Activated CD8-positive, alpha-beta memory T cell treated with anti-CD3 and anti-CD28 coated beads, Interleukin-2, amount 10 ng/mL, durations not matched to agents 7 days and 5 days (primary cell): ENCODE measurements around the gene KHK. TPM values are rescaled to one million over a fixed set of nuclear protein-coding genes. Genes with fewer than 3 reads are reported as not detected.

Experiments used
- ATAC-seq: fragments of 150-1000 bp; cut with Tn5 transposase; one replicate; pipeline ENCODE4 v1.10.0; 2021; ENCODE audit warnings: moderate library complexity
- CTCF ChIA-PET: fragments of 350-600 bp; sonication (Branson Sonifier 250); formaldehyde crosslinking; loops from one replicate; lab custom pipeline; 2021; ENCODE audit warnings: antibody characterized with exemption; lab: Charles Lee
- DNase-seq: peaks from one replicate; pipeline ENCODE4 v3.0.0-alpha.2; 2020
- H3K27ac Mint-ChIP-seq: one replicate; pipeline ENCODE4 v1.8.0; 2021; ENCODE audit warnings: mild to moderate bottlenecking, mixed read lengths
- H3K27me3 Mint-ChIP-seq: one replicate; pipeline ENCODE4 v1.8.0; 2021; ENCODE audit warnings: mixed read lengths
- H3K36me3 Mint-ChIP-seq: one replicate; pipeline ENCODE4 v1.8.0; 2021; ENCODE audit warnings: mild to moderate bottlenecking, mixed read lengths
- H3K4me1 Mint-ChIP-seq: one replicate; pipeline ENCODE4 v1.8.0; 2021; ENCODE audit warnings: mixed read lengths
- H3K4me3 Mint-ChIP-seq: one replicate; pipeline ENCODE4 v1.8.0; 2021; ENCODE audit warnings: mild to moderate bottlenecking, moderate library complexity, mixed read lengths
- H3K9me3 Mint-ChIP-seq: one replicate; pipeline ENCODE4 v1.8.0; 2022; ENCODE audit warnings: low read depth, mixed read lengths
- total RNA-seq, 2 experiments: library from RNA; stranded (reverse); gene quantifications; one replicate each; pipeline ENCODE4 v1.2.3, GENCODE V29; 2021

KHK gene
- total RNA-seq, 2 experiments from 2014 or later, result 8.0 to 8.8 TPM

- CTCF ChIA-PET, result interaction anchor here (0.8 to 4.4 kb wide), 16 partner anchors 10 to 652 kb away, joined by 3 to 45 read pairs (median 6); partner anchors contain the start of genes KHK, OST4, PREB and TMEM214
- ATAC-seq (peak; percentile 84), DNase-seq (peak; percentile 98)
- Mint-ChIP-seq H3K4me1 (peaks cover 20% of the 10 kb centered on the region), H3K27me3 (peaks cover 6% of the 10 kb centered on the region), H3K36me3 (peaks cover 14% of the 10 kb centered on the region), H3K4me3 (peak within 1 kb of the TSS; percentile 80), H3K27ac (peak within 1 kb of the TSS; percentile 94), H3K9me3 (no peaks in the 10 kb centered on the region)
These were observed 35.3 kb upstream of the KHK start, which contains the start of gene AGBL5 for GRCh38 chr2:27050996-27051901. Gene AGBL5, plus strand, starts transcription at chr2:27051668. Its CDS starts 1,291 bp downstream, at chr2:27052959.

DNA sequence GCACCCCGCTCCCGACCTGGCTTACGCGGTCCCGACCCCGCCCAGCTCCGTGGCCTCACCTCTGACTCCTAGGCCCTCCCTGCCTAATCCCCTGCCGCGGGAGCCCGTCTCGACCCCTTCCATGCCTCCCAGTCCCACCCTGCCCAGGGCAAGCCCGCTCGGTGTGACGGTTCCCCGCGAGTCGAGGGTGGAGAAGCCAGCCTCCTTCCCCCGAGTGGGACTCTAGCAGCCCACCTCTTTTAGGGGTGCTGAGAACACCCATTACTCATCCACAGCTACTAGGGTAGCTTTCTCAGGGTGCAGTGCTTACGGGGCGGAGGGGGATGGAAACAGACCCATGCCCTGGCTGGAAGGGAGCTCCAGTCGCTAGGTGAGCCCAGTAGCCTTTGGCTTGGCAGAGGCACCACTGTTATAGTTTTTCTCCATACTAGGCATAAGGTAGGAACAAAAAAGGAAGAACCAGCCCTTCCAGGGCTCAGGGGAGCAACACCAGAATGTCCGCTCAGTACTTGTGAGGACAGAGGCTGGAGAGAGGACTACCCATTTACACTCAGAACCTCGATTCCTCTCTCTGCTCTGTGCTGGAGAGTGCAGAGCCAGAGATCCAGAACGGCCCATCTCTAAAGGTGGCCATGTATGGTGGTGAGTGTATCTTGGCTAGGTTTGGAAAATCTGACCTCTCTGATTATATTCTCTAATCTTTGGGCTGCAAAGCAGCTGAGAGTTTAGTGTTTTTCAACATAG lies 34.5 kb upstream of the KHK start:
- no peak for ATAC-seq
- no peaks in the 10 kb centered on the region for H3K9me3 Mint-ChIP-seq
- peak overlapping the region; percentile 80 for H3K4me3 Mint-ChIP-seq
- CTCF ChIA-PET, result interaction anchor here (0.5 to 4.4 kb wide), 11 partner anchors 12 to 206 kb away, joined by 3 to 45 read pairs (median 5); partner anchors contain the start of genes KHK, OST4, PREB and TMEM214
- H3K27ac Mint-ChIP-seq, result peak overlapping the region; percentile 68
- DNase-seq, result peak; percentile 65
- H3K36me3 Mint-ChIP-seq, result peaks cover 14% of the 10 kb centered on the region
- peaks cover 20% of the 10 kb centered on the region for H3K4me1 Mint-ChIP-seq
- peaks cover 6% of the 10 kb centered on the region for H3K27me3 Mint-ChIP-seq

GRCh38 chr2:27053321-27053720 lies 33.3 kb upstream of the KHK start:
- peaks cover 6% of the 10 kb centered on the region for H3K27me3 Mint-ChIP-seq
- DNase-seq, result no peak
- no peak overlapping the region for H3K4me3 Mint-ChIP-seq
- H3K4me1 Mint-ChIP-seq, result peaks cover 17% of the 10 kb centered on the region
- no peak overlapping the region for H3K27ac Mint-ChIP-seq
- CTCF ChIA-PET, result interaction anchor here (1.4 to 4.4 kb wide), 3 partner anchors 11 to 33 kb away, joined by 5 to 45 read pairs (median 40); partner anchors contain the start of genes KHK and OST4
- ATAC-seq, result no peak
- peaks cover 14% of the 10 kb centered on the region for H3K36me3 Mint-ChIP-seq
- H3K9me3 Mint-ChIP-seq, result no peaks in the 10 kb centered on the region

GRCh38 chr2:27053776-27054175 lies 32.8 kb upstream of the KHK start:
- Mint-ChIP-seq H3K4me3 (no peak overlapping the region), H3K9me3 (no peaks in the 10 kb centered on the region), H3K36me3 (peaks cover 14% of the 10 kb centered on the region), H3K4me1 (peaks cover 17% of the 10 kb centered on the region), H3K27ac (no peak overlapping the region), H3K27me3 (peaks cover 6% of the 10 kb centered on the region)
- no peak for ATAC-seq
- CTCF ChIA-PET, result interaction anchor here (1.4 kb wide), 1 partner anchor 11 kb away, joined by 5 read pairs; no protein-coding TSS in a partner anchor
- DNase-seq, result no peak

DNA sequence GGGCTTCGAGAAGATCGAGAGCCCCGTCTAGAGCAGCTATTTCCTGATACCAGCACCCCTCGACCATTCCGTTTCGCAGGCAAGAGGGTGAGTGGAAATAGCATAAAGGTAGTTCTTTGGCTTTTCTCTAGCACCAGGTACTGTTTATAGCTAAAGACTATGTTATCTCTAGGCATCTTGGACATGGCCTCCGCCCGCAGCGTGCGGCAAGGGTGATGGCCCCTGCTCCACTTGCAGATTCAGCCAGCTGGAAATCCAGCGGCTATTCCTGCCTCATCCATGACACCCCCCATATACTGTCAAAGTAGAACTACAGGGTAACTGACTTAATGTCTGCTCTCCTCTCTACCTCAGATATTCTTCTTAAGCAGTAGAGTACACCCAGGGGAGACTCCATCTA lies 31.9 kb upstream of the KHK start:
- ATAC-seq (no peak), DNase-seq (no peak)
- H3K4me3 Mint-ChIP-seq, result no peak overlapping the region
- CTCF ChIA-PET, result interaction anchor here (1.4 kb wide), 1 partner anchor 38 kb away, joined by 3 read pairs; no protein-coding TSS in a partner anchor
- no peak overlapping the region for H3K27ac Mint-ChIP-seq
- H3K9me3 Mint-ChIP-seq, result no peaks in the 10 kb centered on the region
- peaks cover 6% of the 10 kb centered on the region for H3K27me3 Mint-ChIP-seq
- peaks cover 18% of the 10 kb centered on the region for H3K36me3 Mint-ChIP-seq
- H3K4me1 Mint-ChIP-seq, result peaks cover 14% of the 10 kb centered on the region

GRCh38 chr2:27057184-27057583 lies 29.4 kb upstream of the KHK start:
- no peak for ATAC-seq
- no peaks in the 10 kb centered on the region for H3K27me3 Mint-ChIP-seq
- DNase-seq, result no peak
- CTCF ChIA-PET, result interaction anchor here (1.2 kb wide), 1 partner anchor 223 kb away, joined by 3 read pairs; no protein-coding TSS in a partner anchor
- H3K27ac Mint-ChIP-seq, result no peak overlapping the region
- no peaks in the 10 kb centered on the region for H3K9me3 Mint-ChIP-seq
- H3K36me3 Mint-ChIP-seq, result peaks cover 14% of the 10 kb centered on the region
- peaks cover 6% of the 10 kb centered on the region for H3K4me1 Mint-ChIP-seq
- H3K4me3 Mint-ChIP-seq, result no peak overlapping the region

DNA sequence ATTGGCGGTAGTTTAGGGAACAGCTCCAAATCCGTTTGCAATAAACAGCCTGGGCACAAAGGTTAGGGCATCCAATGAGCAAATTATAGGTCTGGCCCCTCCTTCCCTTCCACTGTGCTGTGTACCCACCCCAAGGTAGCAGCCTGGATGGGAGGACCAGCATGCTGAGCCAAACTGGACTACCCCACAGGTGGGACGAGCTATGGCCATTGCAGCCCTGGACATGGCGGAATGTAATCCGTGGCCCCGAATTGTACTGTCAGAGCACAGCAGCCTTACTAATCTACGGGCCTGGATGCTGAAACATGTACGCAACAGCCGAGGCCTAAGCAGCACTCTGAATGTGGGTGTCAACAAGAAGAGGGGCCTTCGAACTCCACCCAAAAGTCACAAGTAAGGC lies 28.4 kb upstream of the KHK start:
- CTCF ChIA-PET, result interaction anchor here (2.3 kb wide), 1 partner anchor 13 kb away, joined by 7 read pairs; the partner anchor contains the start of gene OST4
- DNase-seq (no peak), ATAC-seq (no peak)
- Mint-ChIP-seq H3K4me3 (no peak overlapping the region), H3K27me3 (no peaks in the 10 kb centered on the region), H3K27ac (no peak overlapping the region), H3K4me1 (no peaks in the 10 kb centered on the region), H3K36me3 (peaks cover 20% of the 10 kb centered on the region), H3K9me3 (no peaks in the 10 kb centered on the region)

GRCh38 chr2:27059141-27059820 lies 27.3 kb upstream of the KHK start:
- Mint-ChIP-seq H3K27me3 (no peaks in the 10 kb centered on the region), H3K9me3 (no peaks in the 10 kb centered on the region), H3K27ac (no peak overlapping the region), H3K4me1 (no peaks in the 10 kb centered on the region), H3K36me3 (peaks cover 19% of the 10 kb centered on the region), H3K4me3 (no peak overlapping the region)
- CTCF ChIA-PET, result interaction anchor here (0.6 to 2.3 kb wide), 3 partner anchors 12 to 287 kb away, joined by 3 to 7 read pairs (median 4); partner anchors contain the start of gene OST4
- ATAC-seq, result no peak
- DNase-seq, result no peak

DNA sequence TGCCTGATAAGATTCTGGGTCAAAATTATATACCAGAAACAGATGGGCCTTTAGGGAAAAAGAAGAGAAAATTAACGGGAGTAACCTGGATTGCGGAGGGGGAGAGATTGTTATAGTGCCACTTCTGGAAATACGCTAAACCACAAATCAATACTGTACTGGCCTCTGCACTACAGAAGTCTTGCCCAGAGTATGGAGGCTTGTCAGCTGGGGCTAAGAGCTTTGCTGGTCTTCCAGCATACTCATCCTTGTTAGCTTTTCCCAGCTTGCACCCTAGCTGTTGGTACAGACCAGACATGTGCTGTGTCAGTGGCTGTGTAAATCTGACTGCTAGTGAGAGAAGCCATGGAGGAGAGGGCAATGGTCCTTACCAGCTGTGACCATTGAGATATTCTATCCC lies 26.2 kb upstream of the KHK start:
- no peak for ATAC-seq
- Mint-ChIP-seq H3K4me3 (no peak overlapping the region), H3K4me1 (peaks cover 2% of the 10 kb centered on the region), H3K27ac (no peak overlapping the region), H3K36me3 (peaks cover 24% of the 10 kb centered on the region), H3K27me3 (no peaks in the 10 kb centered on the region), H3K9me3 (no peaks in the 10 kb centered on the region)
- DNase-seq, result no peak
- CTCF ChIA-PET, result interaction anchor here (0.6 to 2.3 kb wide), 5 partner anchors 11 to 230 kb away, joined by 3 to 7 read pairs (median 4); partner anchors contain the start of gene OST4

GRCh38 chr2:27065128-27065527 lies 21.4 kb upstream of the KHK start:
- DNase-seq (no peak), ATAC-seq (no peak)
- CTCF ChIA-PET, result interaction anchor here (1.0 to 1.6 kb wide), 4 partner anchors 12 to 238 kb away, joined by 3 to 5 read pairs (median 4); partner anchors contain the start of gene AGBL5
- Mint-ChIP-seq H3K4me3 (no peak overlapping the region), H3K9me3 (no peaks in the 10 kb centered on the region), H3K4me1 (peaks cover 25% of the 10 kb centered on the region), H3K36me3 (peaks cover 37% of the 10 kb centered on the region), H3K27me3 (no peaks in the 10 kb centered on the region), H3K27ac (no peak overlapping the region)

- no peak for DNase-seq
- no peak overlapping the region for H3K4me3 Mint-ChIP-seq
- H3K4me1 Mint-ChIP-seq, result peaks cover 41% of the 10 kb centered on the region
- peaks cover 34% of the 10 kb centered on the region for H3K36me3 Mint-ChIP-seq
- no peaks in the 10 kb centered on the region for H3K9me3 Mint-ChIP-seq
- no peaks in the 10 kb centered on the region for H3K27me3 Mint-ChIP-seq
- no peak overlapping the region for H3K27ac Mint-ChIP-seq
- CTCF ChIA-PET, result interaction anchor here (1.4 kb wide), 1 partner anchor 16 kb away, joined by 3 read pairs; the partner anchor contains the start of gene AGBL5
- no peak for ATAC-seq
These were observed 19.2 kb upstream of the KHK start for GRCh38 chr2:27067385-27067784.

DNA sequence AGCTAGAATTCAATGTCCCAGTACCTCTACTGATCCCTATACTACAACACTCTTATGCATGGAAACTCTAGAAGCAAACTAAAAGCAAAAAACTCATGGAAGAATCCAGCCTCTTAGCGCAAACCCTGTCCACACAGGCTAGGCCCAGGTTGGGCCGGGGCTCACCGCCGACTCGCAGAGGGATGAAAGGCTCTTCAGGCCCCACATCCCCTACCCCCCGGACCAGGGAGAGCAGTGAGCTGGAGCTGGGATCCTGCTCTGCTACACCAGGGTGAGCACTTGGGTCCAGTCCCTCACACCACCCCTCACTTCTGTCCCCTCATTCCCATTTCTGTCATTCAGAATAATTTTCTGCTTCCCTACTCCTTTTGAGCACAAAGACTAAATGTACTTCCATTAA lies 17.1 kb upstream of the KHK start:
- Mint-ChIP-seq H3K27me3 (no peaks in the 10 kb centered on the region), H3K36me3 (peaks cover 26% of the 10 kb centered on the region), H3K27ac (peak overlapping the region; percentile 93), H3K4me1 (peaks cover 56% of the 10 kb centered on the region), H3K4me3 (peak overlapping the region; percentile 9), H3K9me3 (no peaks in the 10 kb centered on the region)
- DNase-seq, result no peak
- no peak for ATAC-seq
- CTCF ChIA-PET, result no interaction called here
